GM19023 (cell line): ENCODE measurements around the gene PPCS.
A peak's percentile ranks its signal among the peaks of the same experiment; 100 is the strongest.
"Not testable (repeated sequence)": the region's sequence is repeated elsewhere in the genome, so short reads cannot be mapped to it uniquely, and the experiment has no call there.

ENCODE experiments used
- ATAC-seq: cut with Tn5 transposase; IDR thresholded peaks from one replicate; pipeline ENCODE4 v1.9.1; 2021; ENCODE audit warnings: mild to moderate bottlenecking, moderate library complexity; ENCODE audit not compliant: unreplicated experiment

The PPCS gene

DNA sequence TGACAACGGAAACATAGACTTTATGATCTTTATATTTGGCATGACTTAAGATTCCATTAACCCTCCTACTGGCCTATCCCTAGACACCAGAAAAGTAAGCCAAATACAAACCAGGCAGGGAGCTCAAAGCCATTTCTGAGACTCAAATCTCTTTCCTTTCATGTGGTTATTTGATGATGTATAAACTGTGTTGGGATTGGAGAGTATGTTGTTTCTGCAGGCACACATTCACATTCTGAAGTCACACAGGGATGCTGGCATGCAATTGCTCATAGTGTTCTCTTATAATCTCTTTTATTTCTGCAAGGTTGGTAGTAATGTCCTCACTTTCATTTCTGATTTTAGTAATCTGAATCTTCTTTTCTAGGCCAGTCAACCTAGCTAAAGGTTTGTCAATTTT is 6.3 kb upstream of the PPCS start:
- no peak for ATAC-seq

DNA sequence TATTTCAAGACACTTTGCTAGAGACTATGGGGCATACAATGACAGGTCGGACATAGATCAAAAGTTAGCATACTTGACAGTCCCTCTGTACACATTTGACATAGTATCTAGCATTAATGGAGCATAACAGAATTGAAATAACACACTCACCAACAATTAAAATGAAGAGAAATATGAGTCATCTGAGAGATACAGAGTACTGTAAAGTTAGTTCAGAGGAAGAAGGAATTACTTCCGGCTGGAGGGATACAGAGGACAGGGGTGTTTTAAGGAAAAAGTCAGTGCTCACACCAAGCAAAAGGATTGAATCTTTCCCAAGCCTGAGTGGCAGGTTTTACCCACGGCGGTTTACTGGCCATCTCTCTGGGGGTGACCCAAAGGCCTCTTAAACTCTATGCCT is 3.0 kb upstream of the PPCS start:
- no peak for ATAC-seq

DNA sequence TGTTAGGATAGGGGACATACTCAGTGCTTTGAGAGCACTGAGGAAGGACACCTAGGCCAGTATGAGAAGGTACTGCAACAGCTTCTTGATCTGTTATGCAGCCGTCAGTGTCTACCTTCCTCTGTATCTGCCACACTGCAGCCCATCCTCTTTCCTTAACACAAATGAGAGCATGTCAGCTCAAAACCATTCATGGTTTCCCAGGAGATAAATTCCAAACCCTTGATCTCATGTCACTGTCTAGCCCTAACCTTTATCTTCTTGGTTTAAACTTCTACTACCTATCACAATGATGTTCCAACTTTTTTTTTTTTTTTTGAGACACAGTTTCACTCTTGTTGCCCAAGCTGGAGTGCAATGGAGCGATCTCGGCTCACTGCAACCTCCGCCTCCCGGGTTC is 1.9 kb upstream of the PPCS start:
- no peak for ATAC-seq

- peak; percentile 53 for ATAC-seq
Observed at GRCh38 chr1:42456754-42457089, 379 bp downstream of the PPCS start.

DNA sequence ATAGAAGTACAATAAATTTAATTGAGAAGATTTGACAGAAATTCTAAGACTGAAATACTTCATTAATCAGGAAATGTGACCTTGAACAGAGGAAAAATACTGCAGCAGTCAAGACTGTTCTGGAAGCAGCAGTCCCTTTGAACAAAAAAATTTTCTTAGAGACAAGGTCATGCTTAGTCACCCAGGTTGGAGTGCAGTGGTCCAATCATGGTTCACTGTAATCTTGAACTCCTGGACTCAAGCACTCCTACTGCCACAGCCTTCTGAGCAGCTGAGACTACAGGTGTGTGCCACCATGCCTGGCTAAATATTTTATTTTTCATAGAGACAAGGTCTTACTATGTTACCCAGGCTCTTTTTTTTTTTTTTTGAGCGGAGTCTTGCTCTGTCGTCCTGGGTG is 4.9 kb downstream of the PPCS start:
- no peak for ATAC-seq

DNA sequence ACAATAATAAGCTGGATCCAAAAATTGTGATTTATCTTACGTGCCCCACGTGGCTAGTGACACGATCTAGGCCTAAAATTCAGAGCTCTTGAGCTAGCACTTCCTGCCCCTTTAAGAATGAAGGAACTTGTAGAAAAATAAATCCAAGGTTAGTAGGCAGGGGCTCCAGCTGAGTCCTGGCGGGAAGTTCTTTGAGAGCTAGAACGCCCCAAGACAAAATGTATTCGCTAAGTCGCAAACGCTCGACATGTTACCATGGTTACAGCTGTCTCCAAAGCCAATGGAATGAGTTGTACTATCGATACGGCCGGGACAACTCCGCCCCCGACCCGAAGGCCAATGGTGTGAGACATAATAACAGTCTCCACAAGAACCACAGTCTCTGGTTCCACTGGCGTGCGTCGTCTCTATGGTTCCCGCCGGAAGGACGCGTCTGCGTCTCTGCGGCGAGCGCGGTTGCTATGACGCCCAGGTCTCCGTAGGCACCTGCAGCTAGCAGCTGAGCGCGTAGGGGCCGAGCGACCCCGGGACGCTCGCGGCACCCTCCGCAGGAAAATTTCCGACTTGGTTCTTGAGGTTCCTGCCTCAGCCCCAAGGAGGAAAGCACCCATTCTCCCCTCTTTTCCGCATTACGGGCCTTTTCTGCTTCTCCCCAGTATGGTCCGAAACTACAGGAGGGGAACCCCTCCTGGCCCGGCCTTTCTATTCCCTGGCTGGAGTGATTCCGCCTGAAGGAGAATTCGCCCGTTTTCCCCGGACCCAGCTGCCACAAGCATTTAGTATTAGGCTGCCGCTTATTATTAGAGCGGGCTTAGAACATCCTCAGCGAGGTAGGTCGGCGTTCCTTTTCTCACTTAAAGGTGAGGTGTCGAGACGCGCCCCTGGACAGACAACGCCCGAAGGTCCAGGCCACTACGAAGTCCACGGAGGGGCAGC is 6.8 kb downstream of the PPCS start, which contains the start of gene CCDC30:
Gene CCDC30, plus strand, starts transcription at position 459 of the 936 bp plus-strand sequence. CDS start 17,266 bp downstream, outside the sequence.
- ATAC-seq: peak; percentile 99

- ATAC-seq: no peak
Observed at GRCh38 chr1:42463921-42464320, 7.6 kb downstream of the PPCS start.

DNA sequence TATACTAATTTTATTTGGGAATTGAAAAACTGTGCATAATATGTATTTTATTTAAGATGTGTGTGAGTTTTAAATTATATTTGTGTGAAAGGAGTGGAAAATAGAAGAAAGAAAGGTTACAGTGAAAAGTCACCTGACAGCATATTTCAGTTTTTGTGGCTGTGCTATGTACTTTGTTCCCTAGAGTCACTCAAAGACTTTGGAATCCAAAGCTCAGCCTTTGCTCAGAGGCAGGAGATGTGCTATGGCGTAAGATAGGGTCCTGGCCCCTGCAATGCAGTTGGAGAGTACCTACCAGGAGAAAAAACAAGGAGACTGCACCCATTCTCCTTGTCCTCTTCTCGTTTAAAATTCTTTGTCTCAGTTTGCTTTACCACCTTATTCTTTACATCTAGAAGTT is 9.7 kb downstream of the PPCS start:
- no peak for ATAC-seq

DNA sequence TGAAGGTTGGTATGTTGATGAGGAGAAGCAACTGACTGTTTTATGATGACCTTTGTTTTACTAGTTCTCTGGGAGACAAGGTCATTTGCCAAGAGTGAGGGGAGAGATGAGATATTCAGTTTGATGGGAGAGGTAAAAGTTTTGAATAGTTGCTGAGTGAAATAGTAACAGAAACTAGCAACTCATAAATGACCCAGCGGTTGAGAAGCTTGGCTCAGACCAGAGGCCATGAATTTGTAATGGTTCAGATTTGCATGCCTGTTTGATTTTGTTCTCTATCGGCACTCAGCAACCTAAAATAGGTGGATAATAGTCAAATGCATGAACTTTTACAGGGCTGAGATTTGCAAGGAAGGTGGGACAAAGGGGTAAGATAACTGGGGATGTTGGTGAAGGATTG is 13.4 kb downstream of the PPCS start:
- ATAC-seq: no peak

GRCh38 chr1:42476605-42477004 is 20.3 kb downstream of the PPCS start:
- no peak for ATAC-seq

DNA sequence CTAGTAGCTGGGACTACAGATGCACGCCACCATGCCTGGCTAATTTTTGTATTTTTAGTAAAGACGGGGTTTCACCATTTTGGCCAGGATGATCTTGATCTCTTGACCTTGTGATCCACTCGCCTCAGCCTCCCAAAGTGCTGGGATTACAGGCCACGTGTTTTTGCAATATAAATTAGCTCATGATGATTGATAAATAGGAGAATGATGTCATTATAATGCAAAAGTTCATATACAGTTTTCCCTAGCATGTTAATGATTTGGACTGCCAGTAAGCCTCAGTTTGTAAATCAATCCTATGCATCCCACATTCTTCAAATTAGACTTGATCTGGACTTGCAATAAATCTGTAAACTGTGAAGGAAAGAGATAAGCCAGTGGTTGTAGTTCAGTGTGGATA is 21.0 kb downstream of the PPCS start:
- ATAC-seq: not testable (repeated sequence)

- no peak for ATAC-seq
Observed at GRCh38 chr1:42477775-42478174, 21.4 kb downstream of the PPCS start.

DNA sequence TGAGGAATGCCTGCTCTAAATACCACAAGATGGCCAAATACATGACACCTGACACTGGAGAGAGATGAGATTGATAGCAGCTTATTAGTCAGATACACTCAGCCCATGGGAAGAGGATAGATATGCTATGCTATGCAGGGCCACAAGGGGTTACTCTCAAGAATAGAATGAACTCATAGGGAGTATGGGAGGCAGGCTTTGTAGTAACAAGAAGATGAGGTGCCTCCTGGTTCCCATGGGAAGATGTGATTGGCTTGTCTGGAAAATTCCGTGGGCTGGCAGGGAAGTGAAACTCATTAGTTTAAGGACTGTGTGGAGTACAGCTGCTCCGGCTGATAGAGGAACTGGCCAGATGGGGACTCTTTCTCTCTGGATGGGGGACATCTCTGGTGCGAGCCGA is 23.3 kb downstream of the PPCS start:
- ATAC-seq: no peak

- no peak for ATAC-seq
Observed at GRCh38 chr1:42480921-42481320, 24.6 kb downstream of the PPCS start.

GRCh38 chr1:42482635-42483153 is 26.4 kb downstream of the PPCS start:
- no peak for ATAC-seq

- ATAC-seq: no peak
Observed at GRCh38 chr1:42484382-42484781, 28.0 kb downstream of the PPCS start.

- no peak for ATAC-seq
Observed at GRCh38 chr1:42490237-42490636, 33.9 kb downstream of the PPCS start.

GRCh38 chr1:42502031-42502430 is 45.7 kb downstream of the PPCS start:
- ATAC-seq: not testable (repeated sequence)

- ATAC-seq: no peak
Observed at GRCh38 chr1:42504535-42505128, 48.3 kb downstream of the PPCS start.

GRCh38 chr1:42506576-42506975 is 50.2 kb downstream of the PPCS start:
- ATAC-seq: no peak
